K562 (cell line): ENCODE data around the gene FITM2. TPM values are rescaled to one million over a fixed set of nuclear protein-coding genes. Genes with fewer than 3 reads are reported as not detected.

ENCODE experiments used
- ATAC-seq: fragments of 200-7000 bp; cut with Tn5 transposase; 3 replicates; pipeline ENCODE4 v1.9.1; 2020; ENCODE audit warnings: moderate library complexity
- BruUV-seq: library from RNA; stranded (reverse); fragments of 400-500 nt; replicated peaks from 2 replicates; lab custom pipeline; 2021; lab: Mats Ljungman, UMichigan
- CTCF ChIA-PET: fragments of 300-600 bp; formaldehyde crosslinking; extraction: SDS; loops from one replicate; lab custom pipeline; 2021; ENCODE audit warnings: low intra/inter-chr PET ratio; lab: Yijun Ruan, JAX
- POLR2A ChIA-PET: fragments of 300-600, 350-650 bp; sonication (Branson Sonifier 250); formaldehyde crosslinking; extraction: SDS; loops from one replicate; lab custom pipeline; 2021; ENCODE audit warnings: antibody characterized with exemption, inconsistent platforms; lab: Yijun Ruan, JAX
- DNase-seq, 4 experiments: peaks; one replicate each; pipeline versions ENCODE4 v3.0.0 to v3.0.0-alpha.2; 2011 to 2018; ENCODE audit warnings: low spot score in 3 of 4, mixed read lengths in 3 of 4; ENCODE audit errors: extremely low read depth in 1 of 4
- FAIRE-seq: peaks from 2 replicates; lab custom pipeline; 2011; peaks lifted over from hg19 to GRCh38; lab: Jason Lieb, UNC
- H2AFZ ChIP-seq: 2 replicates; pipeline ENCODE4 v1.6.0; 2011; ENCODE audit warnings: low read depth, low read length, control low read depth, inconsistent platforms
- H3K27ac ChIP-seq: fragments of 200-600 bp; 3 replicates; pipeline ENCODE4 v1.8.0; 2011; ENCODE audit warnings: low read depth, mild to moderate bottlenecking, control low read depth, inconsistent platforms, low read length, moderate library complexity, mixed read lengths; ENCODE audit errors: extremely low read depth
- H3K27me3 ChIP-seq, 2 experiments: fragments of 300-600 bp in 1 of 2; 2 replicates in 1 of 2; 3 replicates in 1 of 2; pipeline versions ENCODE4 v1.6.0 to v1.8.0; 2011; ENCODE audit warnings: inconsistent platforms in 2 of 2, low read length in 2 of 2, mild to moderate bottlenecking in 1 of 2, mixed read lengths in 1 of 2, moderate library complexity in 1 of 2; ENCODE audit not compliant: control insufficient read depth in 2 of 2, insufficient read depth in 2 of 2
- H3K36me3 ChIP-seq: fragments of 300-600 bp; 3 replicates; pipeline ENCODE4 v1.8.0; 2011; ENCODE audit warnings: mild to moderate bottlenecking, low read length, inconsistent platforms; ENCODE audit not compliant: control insufficient read depth, insufficient read depth
- H3K4me1 ChIP-seq, 2 experiments: fragments of 200-600 bp in 1 of 2; replicated peaks in 1 of 2; 2 replicates in 1 of 2; 3 replicates in 1 of 2; pipeline versions ENCODE4 v1.5.1 to v1.8.0; 2011; ENCODE audit warnings: inconsistent platforms in 2 of 2, low read length in 2 of 2, mild to moderate bottlenecking in 1 of 2, mixed read lengths in 1 of 2, moderate library complexity in 1 of 2; ENCODE audit not compliant: control insufficient read depth in 2 of 2, insufficient read depth in 2 of 2
- H3K4me2 ChIP-seq: 2 replicates; pipeline ENCODE4 v1.6.1; 2011; ENCODE audit warnings: low read length, control low read depth, inconsistent platforms, mixed read lengths; ENCODE audit not compliant: insufficient read depth
- H3K4me3 ChIP-seq: fragments of 200-600 bp; sonication (generic), shearing (Covaris generic); 2 replicates; pipeline ENCODE4 v1.5.1; 2016; ENCODE audit warnings: control low read depth, inconsistent platforms
- H3K79me2 ChIP-seq: fragments of 200-600 bp; 3 replicates; pipeline ENCODE4 v1.8.0; 2011; ENCODE audit warnings: low read length, inconsistent platforms; ENCODE audit not compliant: control insufficient read depth, insufficient read depth
- H3K9ac ChIP-seq, 2 experiments: 2 replicates each; pipeline versions ENCODE4 v1.6.0 to v1.6.1; 2011; ENCODE audit warnings: low read depth in 2 of 2, low read length in 2 of 2, control low read depth in 1 of 2, inconsistent platforms in 1 of 2, mild to moderate bottlenecking in 1 of 2, mixed read lengths in 1 of 2; ENCODE audit not compliant: insufficient read depth in 1 of 2
- H3K9me1 ChIP-seq: one replicate; pipeline ENCODE4 v1.6.0; 2011; ENCODE audit warnings: inconsistent platforms, mild to moderate bottlenecking, low read length, moderate library complexity; ENCODE audit not compliant: control insufficient read depth, insufficient read depth
- H3K9me3 ChIP-seq: replicated peaks from 2 replicates; pipeline ENCODE4 v1.5.1; 2011; ENCODE audit warnings: low read depth, low read length, inconsistent platforms; ENCODE audit not compliant: control insufficient read depth, insufficient read depth
- H4K20me1 ChIP-seq: replicated peaks from 2 replicates; pipeline ENCODE4 v1.6.1; 2011; ENCODE audit warnings: low read length, inconsistent platforms, mixed read lengths; ENCODE audit not compliant: control insufficient read depth, insufficient read depth
- CREB1 ChIP-seq, 2 experiments: sonication (generic) in 1 of 2; formaldehyde crosslinking in 1 of 2; IDR thresholded peaks; 2 replicates each; pipeline versions ENCODE4 v1.6.1 to v1.8.0; 2012 to 2022; ENCODE audit warnings: inconsistent platforms in 1 of 2, mild to moderate bottlenecking in 1 of 2, missing genetic modification reagents in 1 of 2, moderate library complexity in 1 of 2
- ELK3 ChIP-seq: fragments of 450-650 bp; formaldehyde crosslinking; IDR thresholded peaks from 2 replicates; pipeline ENCODE4 v1.4.0; 2020; ENCODE audit warnings: mild to moderate bottlenecking
- GTF2A2 ChIP-seq: IDR thresholded peaks from 2 replicates; pipeline ENCODE4 v1.6.1; 2016; ENCODE audit warnings: mild to moderate bottlenecking, missing genetic modification characterization, missing compliant biosample characterization
- HSF4 ChIP-seq: fragments of 250-450 bp; sonication (Bioruptor Pico); IDR thresholded peaks from 2 replicates; pipeline ENCODE4 v2.1.2; 2022; ENCODE audit warnings: mild to moderate bottlenecking, moderate library complexity, borderline replicate concordance
- KLF6 ChIP-seq: fragments of 250-450 bp; sonication (Bioruptor Pico); IDR thresholded peaks from 2 replicates; pipeline ENCODE4 v1.4.0; 2020; ENCODE audit warnings: mild to moderate bottlenecking, moderate library complexity, borderline replicate concordance
- ZC3H11A ChIP-seq: IDR thresholded peaks from 2 replicates; pipeline ENCODE4 v1.6.1; 2012; ENCODE audit warnings: low read depth, low read length, improper control_type of control experiment
- in situ Hi-C: fragments of 300-500 bp; cut with MboI; formaldehyde crosslinking; loops from 4 replicates; pipeline ENCODE4 v1.15.0; 2018; ENCODE audit warnings: inconsistent platforms, mixed read lengths
- intact Hi-C: fragments of 100-400 bp; cut with micrococcal nuclease; formaldehyde crosslinking; loops from 2 replicates; pipeline ENCODE4 v1.14.2; 2022
- polyA plus RNA-seq, 8 experiments: library from polyadenylated mRNA; depleted of rRNA in 4 of 8; stranded (reverse) in 5 of 8; unstranded in 3 of 8; fragments of >200 nt; fragmentation: Nextera tagmentation in 2 of 8; fragmentation: Illumina TruSeq in 1 of 8; extraction: Ambion mirVana in 2 of 8; extraction: Trizol in 1 of 8; gene quantifications; 2 replicates each; pipeline versions ENCODE4 v1.2.1 to v1.2.3, GENCODE V29; 2011 to 2014; ENCODE audit warnings: inconsistent platforms in 1 of 8, missing spikeins in 1 of 8
- total RNA-seq, 7 experiments: library from RNA; depleted of rRNA in 6 of 7; stranded (reverse); fragments of >200 nt in 6 of 7; fragmentation: Illumina TruSeq in 2 of 7; extraction: Trizol in 2 of 7; gene quantifications; 2 replicates each; pipeline versions ENCODE4 v1.2.1 to v1.2.3, GENCODE V29; 2011 to 2021; ENCODE audit warnings: low replicate concordance in 1 of 7

FITM2 gene
- total and polyA plus RNA-seq, 9 of the 15 experiments (the other 6 are each of a cell fraction or from before 2014, with no cell fraction given) = 0.64 to 2.8 (median 1.8) TPM

DNA sequence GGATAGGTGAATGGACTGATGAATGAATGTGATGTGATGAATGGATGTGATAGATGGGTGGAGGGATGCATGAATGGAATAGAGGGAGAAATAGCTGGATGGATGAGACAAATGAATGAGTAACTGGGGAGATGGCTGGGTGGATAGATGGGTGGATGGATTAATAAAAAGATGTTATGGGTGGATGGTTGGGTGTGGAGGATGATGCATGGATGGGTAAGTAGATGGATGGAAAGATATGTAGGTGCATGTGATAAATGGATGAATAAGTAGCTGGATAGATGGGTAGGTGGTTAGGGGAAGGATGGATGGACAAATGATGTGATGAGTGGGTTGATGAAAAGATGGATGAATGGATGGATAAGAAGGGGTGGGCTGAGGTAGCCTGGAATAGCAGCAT lies 49.2 kb upstream of the FITM2 start:
- no peak for DNase-seq
- H3K4me1 ChIP-seq = peaks cover 0 to 9% of the 10 kb centered on the region in 2 experiments; a peak in 2 of 5 replicates
- H3K9me3 ChIP-seq = no peaks in the 10 kb centered on the region
- FAIRE-seq = no peak
- no peak overlapping the region for H2AFZ ChIP-seq
- no peak overlapping the region for H3K4me3 ChIP-seq
- BruUV-seq = no TSS peak
- H4K20me1 ChIP-seq = no peaks in the 10 kb centered on the region; the same call in 1 of the 2 replicates
- H3K36me3 ChIP-seq = no peaks in the 10 kb centered on the region
- TF ChIP-seq HSF4 (CRISPR knock-in tag) (no peak), ZC3H11A (no peak), ELK3 (no peak), CREB1 (IDR thresholded peaks at IDR 0.05) (no peak), CREB1 (CRISPR knock-in tag; IDR thresholded peaks at IDR 0.05) (no peak), KLF6 (CRISPR knock-in tag) (no peak), GTF2A2 (tag) (no peak)
- H3K27ac ChIP-seq = no peak overlapping the region
- POLR2A ChIA-PET = interaction anchor here (0.5 to 0.7 kb wide), 2 partner anchors 27 to 126 kb away, joined by 3 read pairs; no protein-coding TSS in a partner anchor
- peaks cover 7 to 28% of the 10 kb centered on the region in 2 experiments for H3K27me3 ChIP-seq
- no peaks in the 10 kb centered on the region for H3K79me2 ChIP-seq
- CTCF ChIA-PET = no interaction called here
- H3K9me1 ChIP-seq = no peaks in the 10 kb centered on the region
- H3K4me2 ChIP-seq = no peak overlapping the region
- intact Hi-C loops = no loop called here
- no peak overlapping the region for H3K9ac ChIP-seq
- no peak for ATAC-seq
- in situ Hi-C loops = no loop called here
